Muscle of back (tissue), 11 donors: ENCODE measurements around the gene UBALD2. TPM values are rescaled to one million over a fixed set of nuclear protein-coding genes. Genes with fewer than 3 reads are reported as not detected.
"Not testable (repeated sequence)": the region's sequence is repeated elsewhere in the genome, so short reads cannot be mapped to it uniquely, and the experiment has no call there.

ENCODE experiments used
- DNase-seq, 3 donors: peaks; one replicate each; pipeline versions ENCODE4 v3.0.0 to v3.0.0-alpha.2; 2013
- polyA plus RNA-seq, 10 donors: library from polyadenylated mRNA; unstranded; fragments of 120-200 nt; gene quantifications; one replicate each; pipeline ENCODE4 v1.2.1, GENCODE V29; 2013; ENCODE audit not compliant: insufficient read length in 10 of 10

UBALD2 gene
- polyA plus RNA-seq, 10 donors: 11.9 to 20.7 (median 16.8) TPM

DNA sequence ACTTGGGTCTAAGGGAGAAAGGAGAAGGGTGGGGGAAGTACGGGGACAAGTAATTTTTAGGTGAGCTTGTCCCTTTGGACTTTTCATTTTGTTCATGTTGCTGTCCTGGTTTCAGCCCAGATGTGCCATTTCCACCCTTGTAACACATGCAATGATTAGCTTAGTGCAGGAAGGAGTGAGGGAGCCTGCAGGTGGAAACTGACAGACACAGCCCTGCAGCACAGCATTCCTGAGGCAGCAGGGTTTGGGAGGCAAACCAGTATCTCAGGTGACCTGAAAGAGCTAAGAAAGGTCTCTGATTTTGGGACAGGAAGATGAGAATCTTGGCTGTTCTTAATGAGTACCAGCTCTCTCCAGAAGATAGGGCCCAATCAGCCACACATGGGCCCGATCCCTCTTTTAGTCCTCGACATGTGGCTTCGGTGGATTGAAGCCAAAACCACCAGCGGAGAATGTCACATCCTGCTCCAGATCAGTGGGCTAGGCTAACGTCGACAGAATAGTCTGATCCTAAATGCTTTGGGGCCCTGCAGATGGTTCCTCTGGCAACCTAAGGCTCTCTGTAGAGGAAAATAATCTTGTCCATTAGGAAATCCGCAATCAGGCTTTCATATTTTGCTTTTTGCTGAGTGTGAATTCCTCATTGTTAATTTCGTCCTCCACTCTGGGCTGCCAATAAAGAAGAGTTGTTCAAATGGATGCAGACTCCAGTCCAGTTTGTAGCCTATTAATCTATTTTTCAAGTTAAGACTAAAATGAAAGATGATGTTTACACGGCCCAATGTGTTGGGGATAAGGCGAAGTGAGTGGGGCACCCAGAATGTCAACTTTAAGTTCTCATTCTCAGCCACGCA is 21.1 kb upstream of the UBALD2 start:
- no peak for DNase-seq

DNA sequence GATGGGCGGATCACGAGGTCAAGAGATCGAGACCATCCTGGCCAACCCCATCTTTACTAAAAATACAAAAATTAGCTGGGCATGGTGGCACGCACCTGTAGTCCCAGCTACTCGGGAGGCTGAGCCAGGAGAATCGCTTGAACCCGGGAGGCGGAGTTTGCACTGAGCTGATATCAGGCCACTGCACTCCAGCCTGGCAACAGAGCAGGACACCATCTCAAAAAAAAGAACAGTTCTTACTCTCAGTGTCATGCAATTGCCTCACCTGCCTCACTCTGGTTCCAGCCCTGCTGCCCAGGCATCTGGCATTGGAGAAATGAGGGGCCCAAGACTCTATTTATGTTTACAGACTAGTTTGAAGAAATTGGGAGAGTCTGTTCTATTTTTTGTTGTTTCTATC is 20.4 kb upstream of the UBALD2 start:
- not testable (repeated sequence) for DNase-seq

DNA sequence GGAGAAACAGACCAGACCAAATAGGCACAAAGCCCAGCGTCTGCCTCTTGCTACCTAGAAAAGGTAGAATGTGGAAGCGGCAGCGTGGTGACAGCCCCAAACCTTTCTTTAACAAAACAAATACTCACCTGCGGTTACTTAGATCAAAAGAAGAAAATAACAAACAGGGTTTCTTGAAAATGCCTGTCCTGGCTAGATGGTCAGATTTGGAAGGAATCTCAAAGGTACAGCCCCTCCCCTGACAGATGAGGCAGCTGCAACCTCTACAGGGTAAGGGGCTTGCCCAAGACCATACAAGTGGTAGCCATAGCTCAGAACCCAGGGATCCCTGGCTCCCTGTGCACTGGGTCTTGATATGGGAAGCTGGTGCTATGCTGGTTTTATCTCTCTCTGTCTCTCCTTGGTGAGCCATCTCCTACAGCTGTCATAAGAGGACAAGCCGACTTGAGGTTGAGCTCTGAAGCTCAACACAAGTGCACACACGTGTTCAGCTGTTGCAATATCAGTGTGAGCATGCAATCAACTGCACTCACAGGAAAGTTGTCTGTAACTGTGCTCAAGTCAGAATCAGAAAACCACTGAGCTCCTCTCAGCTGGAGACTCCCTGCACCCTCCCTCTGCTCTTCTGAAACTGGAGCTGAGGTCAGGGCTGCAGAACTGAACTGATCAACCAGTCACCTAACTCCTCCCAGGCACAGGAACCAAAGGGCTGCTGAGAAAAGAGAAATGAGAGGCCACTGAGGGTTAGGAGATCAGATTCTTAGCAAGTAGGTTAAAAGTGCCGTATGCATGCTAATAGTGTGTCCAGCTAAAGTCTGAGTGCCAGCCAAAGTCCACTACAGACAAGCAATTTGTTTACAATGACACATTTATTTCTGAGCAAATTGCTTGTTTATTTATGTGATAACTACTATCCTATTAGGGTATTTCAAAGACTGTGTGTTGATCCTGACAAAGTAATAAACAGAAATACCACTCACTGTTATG is 18.8 kb upstream of the UBALD2 start:
- DNase-seq: no peak

DNA sequence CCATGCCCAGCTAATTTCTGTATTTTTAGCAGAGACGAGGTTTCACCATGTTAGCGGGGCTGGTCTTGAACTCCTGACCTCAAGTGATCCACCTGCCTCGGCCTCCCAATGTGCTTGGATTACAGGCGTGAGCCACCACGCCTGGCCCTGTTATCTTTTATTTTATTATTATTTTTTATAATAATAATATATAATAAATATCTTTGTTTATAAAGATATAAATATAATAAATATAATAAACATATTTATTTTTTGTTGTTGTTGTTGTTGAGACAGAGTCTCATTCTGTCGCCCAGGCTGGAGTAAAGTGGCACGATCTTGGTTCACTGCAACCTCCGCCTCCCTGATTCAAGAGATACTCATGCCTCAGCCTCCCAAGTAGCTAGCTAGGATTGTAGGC is 17.8 kb upstream of the UBALD2 start:
- no peak for DNase-seq

DNA sequence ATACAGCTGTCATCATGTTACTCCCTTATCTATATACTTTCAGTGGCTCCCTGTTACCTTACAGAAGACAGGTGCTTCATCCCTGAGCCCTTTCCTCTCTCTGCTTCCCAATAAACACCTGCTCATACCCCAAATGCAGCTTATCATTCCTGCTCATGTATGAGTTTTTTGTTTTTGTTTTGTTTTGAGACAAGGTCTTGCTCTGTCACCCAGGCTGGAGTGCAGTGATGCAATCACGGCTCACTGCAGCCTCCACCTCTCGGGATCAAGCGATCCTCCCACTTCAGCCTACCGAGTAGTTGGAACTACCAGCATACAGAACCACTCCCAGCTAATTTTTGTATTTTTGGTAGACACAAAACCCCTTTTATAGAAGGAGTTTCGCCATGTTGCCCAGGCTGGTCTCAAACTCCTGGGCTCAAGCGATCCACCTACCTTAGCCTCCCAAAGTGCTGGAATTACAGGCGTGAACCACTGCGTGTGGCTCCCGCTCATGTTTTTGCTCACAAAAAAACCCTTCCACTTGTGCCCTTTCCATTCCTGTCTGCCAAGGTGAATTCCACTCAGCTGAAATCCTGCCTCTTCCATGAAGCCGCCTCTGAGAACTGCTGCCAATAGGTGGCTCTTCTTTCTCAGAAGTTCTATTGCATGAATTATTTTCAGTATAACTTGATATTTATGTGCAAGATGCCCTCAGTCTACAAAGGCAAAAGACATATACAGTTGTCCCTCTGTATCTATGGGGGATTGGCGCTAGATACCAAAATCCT is 16.9 kb upstream of the UBALD2 start:
- no peak for DNase-seq

DNA sequence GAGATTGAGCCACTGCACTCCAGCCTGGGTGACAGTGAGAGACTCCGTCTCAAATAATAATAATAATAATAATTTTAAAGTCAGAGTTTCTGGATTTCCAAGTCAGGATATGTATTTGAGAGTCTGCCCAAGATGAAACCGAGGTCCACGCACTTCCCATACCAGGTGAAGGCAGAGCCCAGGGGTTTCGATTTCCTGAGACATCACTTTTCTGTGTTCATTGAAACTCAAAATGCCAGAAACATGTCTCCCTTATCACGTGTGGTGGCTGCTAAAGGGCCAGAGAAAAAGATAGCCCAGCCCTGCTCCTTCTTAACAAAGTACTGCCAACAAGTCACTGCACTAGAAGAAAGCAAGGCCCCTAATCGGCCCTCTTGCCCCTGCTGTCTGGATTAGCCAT is 15.0 kb upstream of the UBALD2 start:
- no peak for DNase-seq

DNA sequence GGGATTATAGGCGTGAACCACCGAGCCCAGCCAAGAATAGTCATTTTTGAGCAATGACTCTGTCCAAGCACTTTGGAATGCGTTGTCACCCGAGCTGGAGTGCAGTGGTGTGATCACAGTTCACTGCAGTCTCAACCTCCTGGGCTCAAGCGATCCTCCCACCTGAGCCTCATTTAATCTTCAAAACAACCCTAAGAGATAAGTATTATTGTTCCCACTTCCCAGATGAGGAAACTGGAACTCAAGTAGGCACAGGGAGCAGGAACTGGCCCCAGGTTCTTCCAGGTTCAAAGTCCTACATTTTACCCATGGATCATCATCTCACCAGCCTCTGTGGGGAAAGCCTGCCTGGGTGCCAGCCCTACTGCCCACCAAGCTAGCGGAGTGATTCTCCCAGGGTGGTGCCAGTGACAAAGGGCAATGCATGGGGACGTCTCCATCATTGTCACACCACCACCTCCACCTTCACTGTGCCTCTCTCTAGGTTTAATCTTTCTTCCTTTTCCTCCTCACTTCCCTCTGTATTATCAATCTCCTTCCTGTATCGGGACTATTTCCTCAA is 13.6 kb upstream of the UBALD2 start:
- DNase-seq: no peak

DNA sequence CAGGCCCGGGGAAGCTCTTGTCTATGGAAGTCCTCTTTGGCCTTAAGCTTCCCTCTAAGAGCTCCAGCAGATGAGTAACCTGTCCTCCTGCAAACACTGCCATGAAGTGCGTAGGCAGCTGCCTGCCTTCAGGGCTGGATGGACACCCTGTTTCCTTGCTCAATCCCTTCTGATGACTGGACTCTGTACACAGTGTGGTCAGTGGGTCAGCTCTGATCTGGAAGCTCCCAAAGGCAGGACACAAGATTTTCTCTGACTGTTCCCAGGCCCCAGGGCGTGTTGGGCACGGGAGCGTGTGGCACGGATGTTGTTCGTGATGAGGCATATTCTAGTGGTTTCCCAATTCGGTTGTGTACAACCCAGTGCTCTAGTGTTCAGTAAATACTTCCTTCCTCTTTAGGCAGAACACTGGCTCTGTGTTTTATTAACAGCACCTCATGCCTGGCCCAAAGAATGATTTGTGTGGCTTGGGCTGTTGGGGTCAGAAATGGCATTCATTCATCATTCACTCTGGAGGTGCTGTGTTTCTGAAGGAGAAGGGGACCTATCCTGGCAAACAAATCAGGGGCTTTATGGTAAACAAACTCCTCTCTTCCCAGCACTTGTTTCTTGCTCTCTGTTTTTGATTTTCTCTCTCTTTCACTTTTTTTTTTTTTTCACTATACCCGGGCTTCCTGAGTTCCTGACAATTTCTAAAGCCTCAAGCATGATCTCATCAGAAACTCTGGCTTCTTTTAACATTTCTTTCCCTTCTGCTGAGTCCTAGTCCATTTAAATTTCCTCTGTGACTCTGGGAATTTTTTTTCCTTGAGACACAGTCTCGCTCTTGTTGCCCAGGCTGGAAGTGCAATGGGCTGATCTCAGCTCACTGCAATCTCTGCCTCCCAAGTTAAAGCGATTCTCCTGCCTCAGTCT is 12.9 kb upstream of the UBALD2 start:
- DNase-seq: no peak

DNA sequence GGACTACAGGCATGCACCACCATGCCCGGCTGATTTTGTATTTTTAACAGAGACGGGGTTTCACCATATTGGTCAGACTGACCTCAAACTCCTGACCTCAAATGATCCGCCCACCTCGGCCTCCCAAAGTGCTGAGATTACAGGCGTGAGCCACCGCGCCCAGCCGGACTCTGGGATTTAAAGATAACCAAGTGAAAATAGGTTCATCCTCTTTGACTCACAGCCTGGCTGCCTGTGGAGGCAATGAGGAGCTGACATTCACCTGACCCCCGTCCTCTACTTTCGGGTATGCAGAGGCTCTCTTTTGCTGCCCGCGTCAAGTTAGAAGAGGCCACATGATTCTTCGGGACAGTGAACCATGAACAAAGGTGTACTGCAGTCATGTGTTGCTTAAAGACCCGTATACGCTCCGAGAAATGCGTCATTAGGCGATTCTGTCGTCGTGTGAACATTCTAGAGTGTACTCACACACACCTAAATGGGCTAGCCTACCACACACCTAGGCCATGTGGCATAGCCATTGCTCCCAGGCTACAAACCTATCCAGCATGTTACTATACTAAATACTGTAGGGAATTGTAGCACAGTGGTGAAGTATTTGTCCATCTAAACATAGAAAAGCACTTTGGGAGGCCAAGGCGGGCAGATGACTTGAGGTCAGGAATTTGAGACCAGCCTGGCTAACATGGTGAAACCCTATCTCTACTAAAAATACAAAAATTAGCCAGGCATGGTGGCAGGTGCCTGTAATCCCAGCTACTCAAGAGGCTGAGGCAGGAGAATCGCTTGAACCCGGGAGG is 12.0 kb upstream of the UBALD2 start:
- DNase-seq: not testable (repeated sequence)

DNA sequence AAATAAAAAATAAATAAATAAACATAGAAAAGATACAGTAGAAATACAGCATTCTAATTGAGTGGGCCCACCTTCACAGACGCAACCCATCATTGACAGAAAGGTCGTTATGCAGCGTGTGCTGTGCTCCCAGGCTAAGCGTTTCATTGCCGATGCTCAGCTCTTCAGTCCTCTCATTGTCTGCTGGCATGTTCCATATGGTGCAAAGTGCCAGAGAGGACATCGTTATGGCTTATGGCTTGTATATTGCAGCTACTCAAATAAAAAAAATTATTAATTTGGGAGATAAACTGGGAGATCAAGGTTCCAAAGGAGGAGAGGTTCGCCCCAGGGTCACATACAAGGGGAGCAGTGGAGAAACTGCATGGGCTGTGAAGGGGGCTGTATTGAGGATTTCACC is 11.3 kb upstream of the UBALD2 start:
- DNase-seq: no peak

DNA sequence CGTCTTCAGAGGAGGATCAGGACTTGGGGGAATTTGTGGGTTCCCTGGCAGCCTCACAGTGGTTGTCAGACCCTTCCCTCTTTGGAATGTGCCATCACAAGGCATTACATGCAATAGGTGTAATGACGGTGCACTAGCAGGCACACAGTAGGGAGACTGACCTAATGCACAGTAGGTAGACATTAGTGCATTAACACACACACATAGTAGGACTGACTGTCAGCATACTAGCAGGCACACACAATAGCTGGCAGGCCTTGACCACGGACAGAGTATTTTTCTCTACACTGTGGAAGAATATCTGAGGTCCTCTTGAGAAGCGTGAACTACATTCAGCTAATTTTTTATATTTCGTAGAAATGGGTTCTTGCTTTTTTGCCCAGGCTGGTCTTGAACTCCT is 10.9 kb upstream of the UBALD2 start:
- no peak for DNase-seq

DNA sequence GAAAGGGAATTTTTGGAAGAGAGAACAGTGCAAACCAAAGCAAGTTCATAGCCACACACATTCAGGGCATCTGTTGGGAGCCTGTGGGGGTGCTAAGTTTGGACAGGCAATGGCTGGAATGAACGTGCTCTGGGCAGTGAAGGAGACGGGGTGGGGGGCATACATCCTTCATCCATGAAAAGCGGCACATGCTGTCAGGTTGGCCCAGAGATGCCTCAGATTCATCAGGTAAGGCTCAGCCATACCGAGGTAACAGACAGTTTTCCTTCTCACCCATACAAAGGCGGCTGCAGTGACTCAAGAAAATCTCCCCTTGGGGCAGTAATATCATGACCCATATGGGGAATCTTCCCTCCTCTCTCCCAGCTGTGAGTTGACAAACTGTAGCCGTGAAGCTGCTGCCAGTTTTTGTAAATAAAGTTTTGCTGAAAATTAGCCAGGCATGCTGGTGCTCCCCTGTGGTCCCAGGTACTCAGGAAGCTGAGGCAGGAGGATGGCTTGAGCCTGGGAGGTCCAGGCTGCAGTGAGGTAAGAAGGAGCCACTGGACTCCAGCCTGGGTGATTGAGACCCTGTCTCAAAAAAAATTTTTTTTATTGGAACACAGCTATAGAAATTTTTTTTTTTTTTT is 9.2 kb upstream of the UBALD2 start:
- DNase-seq: no peak

DNA sequence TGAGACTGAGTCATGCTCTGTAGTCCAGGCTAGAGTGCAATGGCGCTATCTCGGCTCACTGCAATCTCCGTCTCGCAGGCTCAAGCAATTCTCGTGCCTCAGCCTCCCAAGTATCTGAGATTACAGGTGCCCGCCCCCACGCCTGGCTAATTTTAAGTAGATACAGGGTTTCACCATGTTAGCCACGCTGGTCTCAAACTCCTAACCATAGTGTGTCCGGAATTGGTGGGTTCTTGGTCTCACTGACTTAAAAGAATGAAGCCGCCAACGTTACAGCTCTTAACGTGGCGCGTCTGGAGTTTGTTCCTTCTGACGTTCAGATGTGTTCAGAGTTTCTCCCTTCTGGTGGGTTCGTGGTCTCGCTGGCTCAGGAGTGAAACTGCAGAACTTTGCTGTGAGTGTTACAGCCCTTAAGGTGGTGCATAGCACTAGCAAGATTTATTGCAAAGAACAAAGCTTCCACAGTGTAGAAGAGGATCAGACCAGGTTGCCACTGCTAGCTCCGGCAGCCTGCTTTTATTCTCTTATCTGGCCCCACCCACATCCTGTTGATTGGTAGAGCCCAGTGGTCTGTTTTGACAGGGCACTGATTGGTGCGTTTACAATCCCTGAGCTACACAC is 8.6 kb upstream of the UBALD2 start:
- not testable (repeated sequence) for DNase-seq

DNA sequence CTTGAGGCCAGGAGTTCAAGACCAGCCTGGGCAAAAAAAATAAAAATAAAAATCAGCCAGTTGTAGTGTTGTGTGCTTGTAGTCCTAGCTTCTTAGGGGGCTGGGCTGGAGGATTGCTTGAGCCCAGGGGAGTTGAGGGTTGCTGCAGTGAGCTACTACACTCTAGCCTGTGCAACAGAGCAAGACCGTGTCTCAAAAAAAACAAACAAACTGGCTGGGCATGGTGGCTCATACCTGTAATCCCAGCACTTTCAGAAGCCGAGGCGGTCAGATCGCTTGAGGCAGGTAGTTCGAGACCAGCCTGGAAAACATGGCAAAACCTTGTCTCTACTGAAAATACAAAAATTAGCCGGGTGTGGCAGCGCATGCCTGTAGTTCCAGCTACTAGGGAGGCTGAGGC is 4.9 kb upstream of the UBALD2 start:
- DNase-seq: no peak

DNA sequence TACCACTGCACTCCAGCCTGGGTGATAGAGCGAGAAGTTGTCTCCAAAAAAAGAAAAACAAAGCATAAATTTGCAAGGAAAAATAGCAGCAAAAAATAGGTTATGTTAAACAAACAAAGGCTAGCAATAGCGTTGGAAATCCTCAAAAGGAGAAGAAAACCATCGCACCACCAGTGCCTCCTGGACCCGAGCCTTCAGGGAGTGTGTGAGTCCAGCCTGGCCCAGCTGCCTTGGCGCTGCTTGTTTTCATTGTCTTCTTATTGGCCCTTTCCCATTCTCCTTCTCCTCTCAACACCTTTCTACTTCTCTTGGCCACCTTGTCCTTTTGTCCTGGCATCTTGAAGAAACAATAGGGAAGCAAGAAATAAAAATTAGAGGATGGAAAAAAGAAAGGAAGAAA is 4.5 kb upstream of the UBALD2 start:
- DNase-seq: no peak

DNA sequence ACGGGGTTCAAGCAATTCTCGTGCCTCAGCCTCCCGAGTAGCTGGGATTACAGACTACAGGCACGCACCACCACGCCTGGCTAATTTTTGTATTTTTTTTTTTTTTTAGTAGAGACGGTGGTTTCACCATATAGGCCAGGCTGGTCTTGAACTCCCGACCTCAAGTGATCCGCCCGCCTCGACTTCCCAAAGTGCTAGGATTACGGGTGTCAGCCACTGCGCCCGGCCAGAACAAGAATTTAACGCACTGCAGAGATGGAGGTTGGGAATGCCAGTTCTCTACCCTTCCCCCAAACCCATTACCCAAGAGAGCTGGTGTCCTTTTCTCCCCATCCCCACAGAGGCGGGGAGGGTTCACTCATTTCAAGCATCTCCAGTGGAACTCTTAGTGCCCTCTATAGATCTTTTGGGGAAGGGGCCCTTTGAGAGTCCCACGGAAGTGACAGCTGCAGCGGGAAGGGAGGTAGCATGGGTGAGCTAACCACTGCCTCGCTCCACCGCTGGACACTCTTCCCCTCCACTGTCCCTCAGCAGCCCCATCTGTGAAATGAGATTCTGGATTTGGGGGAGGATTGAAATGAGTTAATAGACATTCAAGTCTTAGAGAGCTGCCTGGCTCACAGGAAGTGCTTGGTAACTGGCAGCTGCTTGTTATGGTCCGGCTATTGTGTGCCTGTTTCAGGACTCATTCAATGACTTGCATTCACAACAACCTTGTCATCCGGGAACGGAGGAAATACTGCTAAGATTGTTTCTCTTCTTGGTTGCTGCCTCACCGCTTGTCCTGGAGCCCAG is 3.5 kb upstream of the UBALD2 start:
- DNase-seq: no peak

DNA sequence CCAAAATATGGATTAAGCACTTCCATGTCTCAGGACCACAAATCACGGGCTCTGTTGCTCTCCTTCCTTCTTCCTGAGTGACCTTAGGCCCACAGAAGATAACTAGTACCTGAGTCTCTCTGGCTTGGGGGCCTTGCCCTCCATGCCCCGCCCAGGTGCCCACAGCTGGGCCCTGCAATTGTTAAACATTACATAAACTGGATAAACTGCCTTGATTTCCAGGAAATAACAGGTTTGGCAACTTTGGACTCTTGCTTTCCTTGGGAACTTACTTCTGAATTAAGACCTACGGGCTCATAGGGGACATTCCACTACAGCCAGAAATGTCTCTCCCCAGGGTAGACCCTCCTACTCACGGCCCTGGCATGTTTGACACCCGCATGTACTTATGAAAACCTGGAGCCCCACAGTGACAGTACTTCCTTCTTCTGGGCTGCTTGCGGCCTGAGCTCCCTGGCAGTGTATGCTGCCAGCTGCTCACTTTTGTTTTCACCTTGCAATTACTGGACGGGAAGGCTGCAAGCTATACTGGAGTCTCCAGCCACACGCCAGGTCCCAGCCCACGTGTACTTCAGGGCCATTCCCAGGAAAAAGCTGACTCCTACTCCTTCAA is 2.3 kb upstream of the UBALD2 start:
- DNase-seq: no peak
